Loucy (cell line): ENCODE data around the gene FADS1.
A peak's percentile ranks its signal among the peaks of the same experiment; 100 is the strongest.

Source experiments
- H2AFZ ChIP-seq: fragments of 200-600 bp; sonication (generic); 2 replicates; pipeline ENCODE4 v1.6.0; 2016; ENCODE audit warnings: antibody characterized with exemption, mild to moderate bottlenecking, low read length, moderate library complexity
- H3F3A ChIP-seq: fragments of 200-600 bp; 2 replicates; pipeline ENCODE4 v1.6.0; 2016; ENCODE audit warnings: antibody characterized with exemption, low read depth, mild to moderate bottlenecking
- H3K27me3 ChIP-seq: fragments of 200-600 bp; sonication (generic); 2 replicates; pipeline ENCODE4 v1.6.1; 2014; ENCODE audit warnings: low read length, mild to moderate bottlenecking; ENCODE audit not compliant: insufficient read depth, poor library complexity, severe bottlenecking
- H3K36me3 ChIP-seq: fragments of 200-600 bp; sonication (generic); 2 replicates; pipeline ENCODE4 v1.6.1; 2016; ENCODE audit warnings: low read length; ENCODE audit not compliant: insufficient read depth
- H3K4me1 ChIP-seq: fragments of 200-600 bp; sonication (generic); 2 replicates; pipeline ENCODE4 v1.5.1; 2014; ENCODE audit warnings: low read length, mild to moderate bottlenecking; ENCODE audit not compliant: insufficient read depth, poor library complexity, severe bottlenecking
- H3K4me2 ChIP-seq: fragments of 200-600 bp; sonication (generic); 2 replicates; pipeline ENCODE4 v1.6.0; 2014; ENCODE audit warnings: antibody characterized with exemption, low read length, low read depth, mild to moderate bottlenecking; ENCODE audit not compliant: poor library complexity, severe bottlenecking
- H3K4me3 ChIP-seq: fragments of 200-600 bp; sonication (generic); 2 replicates; pipeline ENCODE4 v1.5.1; 2014; ENCODE audit warnings: low read length, mild to moderate bottlenecking, mixed read lengths; ENCODE audit not compliant: poor library complexity, severe bottlenecking
- H3K79me2 ChIP-seq: fragments of 200-600 bp; sonication (generic); 2 replicates; pipeline ENCODE4 v1.6.1; 2014; ENCODE audit warnings: low read length; ENCODE audit not compliant: insufficient read depth
- H3K9ac ChIP-seq: fragments of 200-600 bp; sonication (generic); 2 replicates; pipeline ENCODE4 v1.6.0; 2014; ENCODE audit warnings: mild to moderate bottlenecking, low read depth, low read length, moderate library complexity; ENCODE audit not compliant: poor library complexity, severe bottlenecking
- H3K9me2 ChIP-seq: fragments of 200-600 bp; sonication (generic); replicated peaks from 2 replicates; pipeline ENCODE4 v1.6.1; 2016; ENCODE audit warnings: low read depth, low read length, mixed read lengths
- H3K9me3 ChIP-seq: fragments of 200-600 bp; sonication (generic); 2 replicates; pipeline ENCODE4 v1.6.1; 2014; ENCODE audit warnings: mild to moderate bottlenecking, antibody characterized with exemption, low read length, low read depth; ENCODE audit not compliant: insufficient read depth
- H4K20me1 ChIP-seq: fragments of 200-600 bp; sonication (generic); 2 replicates; pipeline ENCODE4 v1.6.0; 2014; ENCODE audit warnings: antibody characterized with exemption, low read length, mild to moderate bottlenecking; ENCODE audit not compliant: insufficient read depth, poor library complexity, severe bottlenecking
- EZH2phosphoT487 ChIP-seq: fragments of 200-600 bp; IDR thresholded peaks from 2 replicates; pipeline ENCODE4 v1.6.1; 2018; ENCODE audit warnings: antibody characterized with exemption, mild to moderate bottlenecking, moderate library complexity, borderline replicate concordance
- TF ChIP-seq, protein P1 (sequence below): fragments of 200-600 bp; sonication (generic); conservative IDR thresholded peaks from 2 replicates; pipeline ENCODE4 v1.5.1; 2014; ENCODE audit warnings: mild to moderate bottlenecking, antibody characterized with exemption, low read length

FADS1 gene

DNA sequence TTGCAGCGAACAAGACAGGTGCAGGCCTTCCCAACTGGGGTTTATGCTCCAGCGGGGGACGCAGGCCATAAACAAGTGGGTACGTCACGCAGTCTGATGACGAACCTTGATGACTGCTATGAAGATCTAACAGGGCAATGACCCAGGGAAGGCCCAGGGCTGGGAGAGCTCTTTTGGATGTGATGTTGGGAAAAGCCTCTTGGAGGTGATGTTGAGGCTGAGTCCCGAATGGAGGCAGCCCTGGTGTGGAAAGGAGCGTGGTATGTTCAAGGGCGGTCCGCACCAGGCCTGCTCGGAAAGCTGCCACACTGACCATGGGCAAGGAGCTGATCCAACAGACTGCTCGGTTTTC, 17.1 kb upstream of the FADS1 start:
- Histone ChIP-seq H3K4me1 (peaks cover 72% of the 10 kb centered on the region), H3K9me3 (no peaks in the 10 kb centered on the region), H3K9me2 (no peaks in the 10 kb centered on the region), H3K27me3 (peaks cover 6% of the 10 kb centered on the region), H4K20me1 (peaks cover 48% of the 10 kb centered on the region), H3K9ac (peak overlapping the region; percentile 96), H2AFZ (no peak overlapping the region), H3K4me2 (peak overlapping the region; percentile 95), H3K4me3 (peak overlapping the region; percentile 84), H3K36me3 (peaks cover 17% of the 10 kb centered on the region; the same call in 1 of the 2 replicates), H3F3A (peaks cover 29% of the 10 kb centered on the region), H3K79me2 (peaks cover 91% of the 10 kb centered on the region)
- TF ChIP-seq, protein P1, sequence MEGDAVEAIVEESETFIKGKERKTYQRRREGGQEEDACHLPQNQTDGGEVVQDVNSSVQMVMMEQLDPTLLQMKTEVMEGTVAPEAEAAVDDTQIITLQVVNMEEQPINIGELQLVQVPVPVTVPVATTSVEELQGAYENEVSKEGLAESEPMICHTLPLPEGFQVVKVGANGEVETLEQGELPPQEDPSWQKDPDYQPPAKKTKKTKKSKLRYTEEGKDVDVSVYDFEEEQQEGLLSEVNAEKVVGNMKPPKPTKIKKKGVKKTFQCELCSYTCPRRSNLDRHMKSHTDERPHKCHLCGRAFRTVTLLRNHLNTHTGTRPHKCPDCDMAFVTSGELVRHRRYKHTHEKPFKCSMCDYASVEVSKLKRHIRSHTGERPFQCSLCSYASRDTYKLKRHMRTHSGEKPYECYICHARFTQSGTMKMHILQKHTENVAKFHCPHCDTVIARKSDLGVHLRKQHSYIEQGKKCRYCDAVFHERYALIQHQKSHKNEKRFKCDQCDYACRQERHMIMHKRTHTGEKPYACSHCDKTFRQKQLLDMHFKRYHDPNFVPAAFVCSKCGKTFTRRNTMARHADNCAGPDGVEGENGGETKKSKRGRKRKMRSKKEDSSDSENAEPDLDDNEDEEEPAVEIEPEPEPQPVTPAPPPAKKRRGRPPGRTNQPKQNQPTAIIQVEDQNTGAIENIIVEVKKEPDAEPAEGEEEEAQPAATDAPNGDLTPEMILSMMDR = no peak
- TF ChIP-seq EZH2phosphoT487 = no peak

GRCh38 chr11:61833471-61833870, 16.7 kb upstream of the FADS1 start:
- H3K4me2 ChIP-seq = peak overlapping the region; percentile 95
- peaks cover 8% of the 10 kb centered on the region for H3K27me3 ChIP-seq
- no peaks in the 10 kb centered on the region for H3K9me2 ChIP-seq
- no peak overlapping the region for H2AFZ ChIP-seq
- peaks cover 51% of the 10 kb centered on the region for H4K20me1 ChIP-seq
- H3K79me2 ChIP-seq = peaks cover 91% of the 10 kb centered on the region
- H3K4me3 ChIP-seq = peak overlapping the region; percentile 84
- peaks cover 29% of the 10 kb centered on the region for H3F3A ChIP-seq
- TF ChIP-seq, protein P1 = no peak
- no peak for TF ChIP-seq EZH2phosphoT487
- H3K4me1 ChIP-seq = peaks cover 72% of the 10 kb centered on the region
- no peaks in the 10 kb centered on the region for H3K9me3 ChIP-seq
- H3K9ac ChIP-seq = peak overlapping the region; percentile 96
- peaks cover 12% of the 10 kb centered on the region; the same call in 1 of the 2 replicates for H3K36me3 ChIP-seq

DNA sequence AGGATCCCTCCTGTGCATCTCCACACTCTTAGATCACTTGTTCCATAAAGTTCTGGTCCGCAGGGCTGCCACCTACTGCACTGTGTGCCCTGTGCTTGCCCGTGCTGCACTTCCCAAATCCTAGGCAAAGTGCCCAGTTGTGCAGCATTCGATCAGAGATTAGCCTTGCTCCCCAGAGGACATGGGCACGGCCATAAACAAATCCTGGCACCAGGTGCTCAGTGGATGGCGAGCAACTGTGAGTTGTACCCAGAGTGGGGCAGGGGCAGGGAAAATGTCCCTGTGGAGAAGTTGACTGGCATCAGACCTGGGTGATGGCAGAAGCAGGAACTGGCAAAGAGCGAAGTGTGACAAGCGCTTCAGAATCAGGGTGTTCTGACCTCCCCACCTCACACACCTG, 16.0 kb upstream of the FADS1 start:
- Histone ChIP-seq H2AFZ (no peak overlapping the region), H3K4me3 (peak overlapping the region; percentile 84), H3K9ac (peak overlapping the region; percentile 96), H3K4me1 (peaks cover 72% of the 10 kb centered on the region), H3F3A (peaks cover 29% of the 10 kb centered on the region), H3K27me3 (peaks cover 12% of the 10 kb centered on the region), H3K79me2 (peaks cover 91% of the 10 kb centered on the region), H4K20me1 (peaks cover 54% of the 10 kb centered on the region), H3K4me2 (peak overlapping the region; percentile 95), H3K9me2 (no peaks in the 10 kb centered on the region), H3K9me3 (no peaks in the 10 kb centered on the region), H3K36me3 (peaks cover 5% of the 10 kb centered on the region; the same call in 1 of the 2 replicates)
- TF ChIP-seq, protein P1 = no peak
- no peak for TF ChIP-seq EZH2phosphoT487
